H9 (cell line): ENCODE data around the gene FARSB. TPM values are rescaled to one million over a fixed set of nuclear protein-coding genes. Genes with fewer than 3 reads are reported as not detected.

ENCODE experiments used
- DNase-seq: peaks from one replicate; pipeline ENCODE4 v3.0.0-alpha.2; 2017
- H2AFZ ChIP-seq: one replicate; pipeline ENCODE4 v1.6.1; 2013; ENCODE audit warnings: mild to moderate bottlenecking, low read length, control low read depth, moderate library complexity
- H2AK5ac ChIP-seq: 2 replicates; pipeline ENCODE4 v1.6.1; 2013; ENCODE audit warnings: low read length, control low read depth, mixed read lengths; ENCODE audit not compliant: insufficient read length
- H2BK120ac ChIP-seq: one replicate; pipeline ENCODE4 v1.6.1; 2013; ENCODE audit warnings: low read depth, mild to moderate bottlenecking, low read length, control low read depth, inconsistent platforms; ENCODE audit not compliant: poor library complexity, severe bottlenecking
- H2BK12ac ChIP-seq: 2 replicates; pipeline ENCODE4 v1.6.1; 2013; ENCODE audit warnings: low read length, control low read depth, mixed read lengths, low read depth; ENCODE audit not compliant: insufficient read length
- H2BK15ac ChIP-seq: 2 replicates; pipeline ENCODE4 v1.6.1; 2013; ENCODE audit warnings: low read depth, low read length, control low read depth
- H2BK20ac ChIP-seq: one replicate; pipeline ENCODE4 v1.6.1; 2013; ENCODE audit warnings: low read depth, mild to moderate bottlenecking, low read length, control low read depth, inconsistent platforms; ENCODE audit not compliant: poor library complexity, severe bottlenecking
- H2BK5ac ChIP-seq: 2 replicates; pipeline ENCODE4 v1.6.1; 2013; ENCODE audit warnings: low read length, control low read depth, mixed read lengths; ENCODE audit not compliant: insufficient read length
- H3K14ac ChIP-seq: 2 replicates; pipeline ENCODE4 v1.6.1; 2013; ENCODE audit warnings: low read length, control low read depth; ENCODE audit not compliant: insufficient read depth
- H3K18ac ChIP-seq: 2 replicates; pipeline ENCODE4 v1.6.1; 2013; ENCODE audit warnings: low read depth, mild to moderate bottlenecking, mixed read lengths, low read length, control low read depth; ENCODE audit not compliant: insufficient read length
- H3K23ac ChIP-seq: 2 replicates; pipeline ENCODE4 v1.6.1; 2013; ENCODE audit warnings: low read length, control low read depth, mixed read lengths, low read depth; ENCODE audit not compliant: insufficient read length
- H3K23me2 ChIP-seq: 2 replicates; pipeline ENCODE4 v1.6.1; 2013; ENCODE audit warnings: low read depth, mild to moderate bottlenecking, mixed read lengths, low read length, control low read depth; ENCODE audit not compliant: insufficient read length, poor library complexity, severe bottlenecking
- H3K27ac ChIP-seq: 2 replicates; pipeline ENCODE4 v1.5.1; 2013; ENCODE audit warnings: low read length, control low read depth, mixed read lengths, low read depth; ENCODE audit not compliant: insufficient read length
- H3K27me3 ChIP-seq: 2 replicates; pipeline ENCODE4 v1.6.1; 2013; ENCODE audit warnings: low read length, control low read depth, inconsistent platforms; ENCODE audit not compliant: insufficient read depth
- H3K4ac ChIP-seq: 2 replicates; pipeline ENCODE4 v1.6.1; 2013; ENCODE audit warnings: low read depth, mild to moderate bottlenecking, control low read depth, inconsistent platforms, low read length, moderate library complexity
- H3K4me1 ChIP-seq: 2 replicates; pipeline ENCODE4 v1.6.1; 2013; ENCODE audit warnings: low read length, control low read depth, inconsistent platforms; ENCODE audit not compliant: insufficient read depth
- H3K4me2 ChIP-seq: 2 replicates; pipeline ENCODE4 v1.6.1; 2013; ENCODE audit warnings: low read length, control low read depth, mixed read lengths; ENCODE audit not compliant: insufficient read length, insufficient read depth
- H3K56ac ChIP-seq: 2 replicates; pipeline ENCODE4 v1.6.1; 2013; ENCODE audit warnings: low read depth, mild to moderate bottlenecking, mixed read lengths, low read length, control low read depth; ENCODE audit not compliant: insufficient read length
- H3K79me1 ChIP-seq: 2 replicates; pipeline ENCODE4 v1.6.1; 2013; ENCODE audit warnings: low read depth, mild to moderate bottlenecking, moderate library complexity, low read length, control low read depth, inconsistent platforms; ENCODE audit not compliant: insufficient read depth, poor library complexity, severe bottlenecking
- H3K79me2 ChIP-seq: 2 replicates; pipeline ENCODE4 v1.6.1; 2013; ENCODE audit warnings: low read length, control low read depth, inconsistent platforms; ENCODE audit not compliant: insufficient read depth
- H3K9ac ChIP-seq: 2 replicates; pipeline ENCODE4 v1.6.1; 2013; ENCODE audit warnings: low read length, control low read depth, mixed read lengths; ENCODE audit not compliant: insufficient read length; ENCODE audit errors: extremely low read depth
- H3K9me3 ChIP-seq: one replicate; pipeline ENCODE4 v1.6.1; 2013; ENCODE audit warnings: low read depth, low read length, inconsistent platforms; ENCODE audit not compliant: control insufficient read depth
- H3T11ph ChIP-seq: one replicate; pipeline ENCODE4 v1.6.1; 2013; ENCODE audit warnings: mild to moderate bottlenecking, low read length, control low read depth, inconsistent platforms
- H4K20me1 ChIP-seq: one replicate; pipeline ENCODE4 v1.6.1; 2013; ENCODE audit not compliant: control insufficient read depth, insufficient read length, insufficient read depth
- H4K5ac ChIP-seq: 2 replicates; pipeline ENCODE4 v1.6.1; 2013; ENCODE audit warnings: low read depth, mild to moderate bottlenecking, mixed read lengths, low read length, control low read depth; ENCODE audit not compliant: insufficient read length
- H4K8ac ChIP-seq: replicated peaks from 2 replicates; pipeline ENCODE4 v1.6.1; 2013; ENCODE audit warnings: low read length, control low read depth, mixed read lengths, low read depth; ENCODE audit not compliant: insufficient read length
- H4K91ac ChIP-seq: 2 replicates; pipeline ENCODE4 v1.6.1; 2013; ENCODE audit warnings: low read depth, mild to moderate bottlenecking, moderate library complexity, mixed read lengths, low read length, control low read depth; ENCODE audit not compliant: insufficient read length
- H3K27ac Mint-ChIP-seq, 3 experiments: 2 replicates in 2 of 3; 3 replicates in 1 of 3; pipeline ENCODE4 v1.8.0; 2020 to 2021; ENCODE audit warnings: mixed read lengths in 3 of 3, mild to moderate bottlenecking in 1 of 3, moderate library complexity in 1 of 3
- H3K27me3 Mint-ChIP-seq: 2 replicates; pipeline ENCODE4 v1.8.0; 2021; ENCODE audit warnings: low read depth, mild to moderate bottlenecking, moderate library complexity, mixed read lengths
- H3K36me3 Mint-ChIP-seq, 3 experiments: 2 replicates in 2 of 3; 3 replicates in 1 of 3; pipeline ENCODE4 v1.8.0; 2020 to 2021; ENCODE audit warnings: low read depth in 3 of 3, mixed read lengths in 3 of 3; ENCODE audit not compliant: insufficient read depth in 1 of 3
- H3K4me1 Mint-ChIP-seq, 2 experiments: 2 replicates each; pipeline ENCODE4 v1.8.0; 2020; ENCODE audit warnings: mixed read lengths in 2 of 2
- H3K4me3 Mint-ChIP-seq, 2 experiments: 2 replicates in 1 of 2; 3 replicates in 1 of 2; pipeline ENCODE4 v1.8.0; 2020 to 2021; ENCODE audit warnings: mild to moderate bottlenecking in 2 of 2, mixed read lengths in 2 of 2, moderate library complexity in 1 of 2
- H3K9me3 Mint-ChIP-seq, 2 experiments: 2 replicates in 1 of 2; 3 replicates in 1 of 2; pipeline ENCODE4 v1.8.0; 2020; ENCODE audit warnings: mild to moderate bottlenecking in 2 of 2, mixed read lengths in 2 of 2, moderate library complexity in 1 of 2
- WGBS: extraction: QIAGEN DNeasy Blood & Tissue Kit; methylation state at CpG from one replicate; pipeline ENCODE4 v1.1.7; 2013; ENCODE audit warnings: missing lambda C conversion rate, low lambda C conversion rate, mixed read lengths; ENCODE audit not compliant: insufficient read length; ENCODE audit errors: extremely low coverage; 5-methylcytosine and 5-hydroxymethylcytosine counted together
- total RNA-seq: library from RNA; stranded (reverse); gene quantifications from 2 replicates; pipeline ENCODE4 v1.2.1, GENCODE V29; 2021
- TF ChIP-seq, protein P1 (sequence below): fragments of 200-600 bp; sonication (generic); conservative IDR thresholded peaks from 3 replicates; pipeline ENCODE4 v1.8.0; 2021; ENCODE audit warnings: antibody characterized with exemption, mild to moderate bottlenecking

FARSB gene
- total RNA-seq, 1 experiment from 2014 or later, result 32.1 TPM

DNA sequence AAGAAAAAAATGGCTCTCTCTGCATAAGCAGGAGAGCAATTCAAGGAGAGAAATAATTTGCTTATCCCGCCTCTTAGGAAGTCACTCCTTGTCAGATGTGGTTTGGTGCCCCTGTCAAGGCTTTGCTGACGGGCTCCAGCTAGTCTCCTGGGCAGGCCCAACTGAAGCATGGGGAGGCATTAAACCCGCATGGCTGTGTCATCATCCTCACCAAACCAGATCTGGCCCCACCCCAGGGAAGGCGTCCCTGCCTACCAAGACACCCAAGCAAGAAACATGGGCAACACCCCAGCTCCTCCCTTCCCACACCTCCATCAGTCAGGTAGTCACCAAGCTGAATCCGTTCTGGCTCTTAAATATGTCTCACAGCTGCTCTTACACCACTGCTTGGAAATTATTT lies 123.6 kb downstream of the FARSB start:
- Mint-ChIP-seq H3K36me3 (no peaks in the 10 kb centered on the region), H3K27ac (no peak overlapping the region), H3K4me1 (peaks cover 0 to 6% of the 10 kb centered on the region in 2 experiments; a peak in 1 of 4 replicates), H3K9me3 (no peaks in the 10 kb centered on the region), H3K27me3 (peaks cover 5% of the 10 kb centered on the region), H3K4me3 (no peak overlapping the region)
- no peak overlapping the region for H2BK5ac ChIP-seq
- H4K8ac ChIP-seq, result no peak overlapping the region
- TF ChIP-seq, protein P1, sequence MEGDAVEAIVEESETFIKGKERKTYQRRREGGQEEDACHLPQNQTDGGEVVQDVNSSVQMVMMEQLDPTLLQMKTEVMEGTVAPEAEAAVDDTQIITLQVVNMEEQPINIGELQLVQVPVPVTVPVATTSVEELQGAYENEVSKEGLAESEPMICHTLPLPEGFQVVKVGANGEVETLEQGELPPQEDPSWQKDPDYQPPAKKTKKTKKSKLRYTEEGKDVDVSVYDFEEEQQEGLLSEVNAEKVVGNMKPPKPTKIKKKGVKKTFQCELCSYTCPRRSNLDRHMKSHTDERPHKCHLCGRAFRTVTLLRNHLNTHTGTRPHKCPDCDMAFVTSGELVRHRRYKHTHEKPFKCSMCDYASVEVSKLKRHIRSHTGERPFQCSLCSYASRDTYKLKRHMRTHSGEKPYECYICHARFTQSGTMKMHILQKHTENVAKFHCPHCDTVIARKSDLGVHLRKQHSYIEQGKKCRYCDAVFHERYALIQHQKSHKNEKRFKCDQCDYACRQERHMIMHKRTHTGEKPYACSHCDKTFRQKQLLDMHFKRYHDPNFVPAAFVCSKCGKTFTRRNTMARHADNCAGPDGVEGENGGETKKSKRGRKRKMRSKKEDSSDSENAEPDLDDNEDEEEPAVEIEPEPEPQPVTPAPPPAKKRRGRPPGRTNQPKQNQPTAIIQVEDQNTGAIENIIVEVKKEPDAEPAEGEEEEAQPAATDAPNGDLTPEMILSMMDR, result no peak
- H4K91ac ChIP-seq, result no peak overlapping the region
- H3K9me3 ChIP-seq, result no peaks in the 10 kb centered on the region
- H2AK5ac ChIP-seq, result no peak overlapping the region
- H3K23me2 ChIP-seq, result no peaks in the 10 kb centered on the region
- no peak overlapping the region for H3K9ac ChIP-seq
- no peak overlapping the region for H3T11ph ChIP-seq
- no CpG with 5 or more reads among the region's 5 CpGs for WGBS
- H3K79me1 ChIP-seq, result no peaks in the 10 kb centered on the region
- H2BK12ac ChIP-seq, result no peak overlapping the region
- H2BK20ac ChIP-seq, result no peak overlapping the region
- no peak overlapping the region for H3K14ac ChIP-seq
- H4K20me1 ChIP-seq, result no peaks in the 10 kb centered on the region
- H2BK15ac ChIP-seq, result no peak overlapping the region
- no peak overlapping the region for H3K56ac ChIP-seq
- H3K27me3 ChIP-seq, result no peaks in the 10 kb centered on the region
- H3K4me1 ChIP-seq, result no peaks in the 10 kb centered on the region
- no peak overlapping the region for H2AFZ ChIP-seq
- H2BK120ac ChIP-seq, result no peak overlapping the region
- no peak overlapping the region for H3K18ac ChIP-seq
- no peaks in the 10 kb centered on the region for H3K79me2 ChIP-seq
- no peak overlapping the region for H3K4me2 ChIP-seq
- no peak overlapping the region for H4K5ac ChIP-seq
- no peak overlapping the region for H3K27ac ChIP-seq
- no peak overlapping the region for H3K23ac ChIP-seq
- no peak for DNase-seq
- no peak overlapping the region for H3K4ac ChIP-seq
